ENCODE data around the gene VPS26A. TPM values are rescaled to one million over a fixed set of nuclear protein-coding genes. Genes with fewer than 3 reads are reported as not detected.

The VPS26A gene
- total RNA-seq, 2 experiments from 2014 or later: 32.8 to 33.0 TPM

GRCh38 chr10:69218831-69219230 lies 94.9 kb downstream of the VPS26A start:
- peaks cover 34% of the 10 kb centered on the region for H3K4me1 ChIP-seq (ENCODE audit: insufficient read depth, low read length)
- DNase-seq (no peak), ATAC-seq (ENCODE audit: poor library complexity) (no peak)
- H3K4me1 Mint-ChIP-seq (ENCODE audit: low read depth): peaks cover 43% of the 10 kb centered on the region
- no peak overlapping the region for H3K4me3 ChIP-seq (ENCODE audit: low read length)
- ChIA-PET CTCF (no interaction called here), POLR2A (interaction anchor here (0.6 kb wide), 1 partner anchor 1653 kb away, joined by 3 read pairs; no protein-coding TSS in a partner anchor)
- no peaks in the 10 kb centered on the region for H3K27me3 ChIP-seq (ENCODE audit: control insufficient read depth in 1 of 2, insufficient read depth in 2 of 2, low read length in 2 of 2)
- no peak overlapping the region for H3K27ac ChIP-seq (ENCODE audit: low read depth in 1 of 2, low read length in 2 of 2)
- intact Hi-C loops (cut with DNase I, micrococcal nuclease): no loop called here
- no peak overlapping the region for H3K4me3 Mint-ChIP-seq
- H3K9me3 Mint-ChIP-seq: no peaks in the 10 kb centered on the region
- H3K27me3 Mint-ChIP-seq: no peaks in the 10 kb centered on the region
- TF ChIP-seq CTCF (IDR thresholded peaks at IDR 0.05): no peak
- no peaks in the 10 kb centered on the region for H3K36me3 ChIP-seq (ENCODE audit: insufficient read depth, low read length)
- H3K27ac Mint-ChIP-seq: no peak overlapping the region
- no peaks in the 10 kb centered on the region for H3K9me3 ChIP-seq (ENCODE audit: control insufficient read depth in 1 of 2, insufficient read depth in 1 of 2, low read length in 2 of 2)
- no peaks in the 10 kb centered on the region for H3K36me3 Mint-ChIP-seq (ENCODE audit: low read depth)

GRCh38 chr10:69220041-69220451 lies 96.1 kb downstream of the VPS26A start, which contains the start of gene HKDC1:
HKDC1 (plus strand) TSS chr10:69220332; CDS start chr10:69220436, 104 bp downstream.
- Mint-ChIP-seq H3K36me3 (ENCODE audit: low read depth) (no peaks in the 10 kb centered on the region), H3K4me1 (ENCODE audit: low read depth) (peaks cover 37% of the 10 kb centered on the region)
- intact Hi-C loops (cut with DNase I, micrococcal nuclease): loop anchor here (5.0 to 10.0 kb wide), 2 partner anchors 38 to 215 kb away; partner anchors contain the start of gene SUPV3L1 (in 1 of the 2)

GRCh38 chr10:69220507-69220906 lies 96.5 kb downstream of the VPS26A start:
- CTCF ChIA-PET: no interaction called here
- H3K27ac Mint-ChIP-seq: no peak overlapping the region
- DNase-seq (no peak), ATAC-seq (ENCODE audit: poor library complexity) (no peak)
- H3K9me3 Mint-ChIP-seq: no peaks in the 10 kb centered on the region
- POLR2A ChIA-PET: no interaction called here
- no peaks in the 10 kb centered on the region for H3K36me3 Mint-ChIP-seq (ENCODE audit: low read depth)
- no peak for TF ChIP-seq CTCF (IDR thresholded peaks at IDR 0.05)
- Histone ChIP-seq H3K36me3 (ENCODE audit: insufficient read depth, low read length) (no peaks in the 10 kb centered on the region), H3K27ac (ENCODE audit: low read depth in 1 of 2, low read length in 2 of 2) (no peak overlapping the region), H3K27me3 (ENCODE audit: control insufficient read depth in 1 of 2, insufficient read depth in 2 of 2, low read length in 2 of 2) (no peaks in the 10 kb centered on the region), H3K4me3 (ENCODE audit: low read length) (no peak overlapping the region), H3K9me3 (ENCODE audit: control insufficient read depth in 1 of 2, insufficient read depth in 1 of 2, low read length in 2 of 2) (no peaks in the 10 kb centered on the region), H3K4me1 (ENCODE audit: insufficient read depth, low read length) (peaks cover 37% of the 10 kb centered on the region)
- H3K4me1 Mint-ChIP-seq (ENCODE audit: low read depth): peaks cover 37% of the 10 kb centered on the region
- intact Hi-C loops (cut with DNase I, micrococcal nuclease): loop anchor here (5.0 to 10.0 kb wide), 2 partner anchors 38 to 216 kb away; partner anchors contain the start of gene SUPV3L1 (in 1 of the 2)
- H3K4me3 Mint-ChIP-seq: no peak overlapping the region
- no peaks in the 10 kb centered on the region for H3K27me3 Mint-ChIP-seq

More at GRCh38 chr10:69220041-69220451, 96.1 kb downstream of the VPS26A start, which contains the start of gene HKDC1:
- Histone ChIP-seq H3K4me1 (ENCODE audit: insufficient read depth, low read length) (peaks cover 37% of the 10 kb centered on the region), H3K36me3 (ENCODE audit: insufficient read depth, low read length) (no peaks in the 10 kb centered on the region), H3K27me3 (ENCODE audit: control insufficient read depth in 1 of 2, insufficient read depth in 2 of 2, low read length in 2 of 2) (no peaks in the 10 kb centered on the region), H3K9me3 (ENCODE audit: control insufficient read depth in 1 of 2, insufficient read depth in 1 of 2, low read length in 2 of 2) (no peaks in the 10 kb centered on the region), H3K27ac (ENCODE audit: low read depth in 1 of 2, low read length in 2 of 2) (no peak within 1 kb of the TSS), H3K4me3 (ENCODE audit: low read length) (no peak within 1 kb of the TSS)
- ChIA-PET POLR2A (no interaction called here), CTCF (no interaction called here)
- no peak for TF ChIP-seq CTCF (IDR thresholded peaks at IDR 0.05)
- Mint-ChIP-seq H3K4me3 (no peak within 1 kb of the TSS), H3K9me3 (no peaks in the 10 kb centered on the region), H3K27me3 (no peaks in the 10 kb centered on the region), H3K27ac (no peak within 1 kb of the TSS)
- DNase-seq (no peak), ATAC-seq (ENCODE audit: poor library complexity) (no peak)

Other genes with a start within 250 kb of the VPS26A start
- 10 to 100 TPM; 46.8 to 47.5 TPM for gene DDX50, start 222.9 kb upstream of the VPS26A start, total RNA-seq
- gene DDX21, start 168.0 kb upstream of the VPS26A start, total RNA-seq: 100 to 1,000 TPM; 120 to 121 TPM
- 1 to 10 TPM; 4.2 TPM for gene KIFBP, start 135.4 kb upstream of the VPS26A start, total RNA-seq
- 100 to 1,000 TPM; 342 to 353 TPM for gene SRGN, start 36.1 kb upstream of the VPS26A start, total RNA-seq
- gene SUPV3L1, start 56.1 kb downstream of the VPS26A start, total RNA-seq: 10 to 100 TPM; 78.1 to 78.7 TPM
- gene HKDC1, start 96.2 kb downstream of the VPS26A start, total RNA-seq: 1 to 10 TPM; 3.1 to 4.5 TPM
- 10 to 100 TPM; 45.6 to 48.1 TPM for gene HK1, start 154.3 kb downstream of the VPS26A start, total RNA-seq